Heart right ventricle (tissue), 16 donors: Measurements from ENCODE around the gene CA10. TPM values are rescaled to one million over a fixed set of nuclear protein-coding genes. Genes with fewer than 3 reads are reported as not detected.

ENCODE experiments used
- ATAC-seq, 8 donors: fragments of 200-7000 bp; cut with Tn5 transposase; one replicate each; pipeline ENCODE4 v1.9.1; 2020; ENCODE audit warnings: mild to moderate bottlenecking in 8 of 8, moderate library complexity in 8 of 8, moderate number of reproducible peaks in 1 of 8
- DNase-seq, 2 donors: peaks; one replicate each; pipeline ENCODE4 v3.0.0-alpha.2; 2020
- H3K27ac ChIP-seq, 10 donors: fragments of 200-600 bp; sonication (generic) in 2 of 10; one replicate each; pipeline versions ENCODE4 v1.5.0 to v1.8.0; 2020 to 2022; ENCODE audit warnings: mild to moderate bottlenecking in 3 of 10
- H3K27me3 ChIP-seq, 7 donors: fragments of 200-600 bp; one replicate each; pipeline ENCODE4 v1.8.0; 2021 to 2022; ENCODE audit warnings: mild to moderate bottlenecking in 2 of 7
- H3K36me3 ChIP-seq, 9 donors: fragments of 200-600 bp; sonication (generic) in 1 of 9; one replicate each; pipeline versions ENCODE4 v1.5.0 to v1.8.0; 2020 to 2022; ENCODE audit warnings: mild to moderate bottlenecking in 2 of 9
- H3K4me1 ChIP-seq, 9 donors: fragments of 200-600 bp; sonication (generic) in 1 of 9; one replicate each; pipeline versions ENCODE4 v1.5.0 to v1.8.0; 2020 to 2022; ENCODE audit warnings: mild to moderate bottlenecking in 4 of 9
- H3K4me3 ChIP-seq, 10 donors: fragments of 200-600 bp; sonication (generic) in 2 of 10; one replicate each; pipeline versions ENCODE4 v1.5.0 to v1.8.0; 2020 to 2022; ENCODE audit warnings: mild to moderate bottlenecking in 7 of 10, moderate library complexity in 2 of 10
- H3K9me3 ChIP-seq, 11 donors: fragments of 200-600 bp in 10 of 11; sonication (generic) in 2 of 11; one replicate each; pipeline versions ENCODE4 v1.5.0 to v1.8.0; 2013 to 2022; ENCODE audit warnings: mild to moderate bottlenecking in 2 of 11, control low read depth in 1 of 11, moderate library complexity in 1 of 11
- CTCF ChIP-seq, 9 donors: fragments of 200-600 bp; sonication (generic) in 2 of 9; IDR thresholded peaks; one replicate each; pipeline versions ENCODE4 v1.5.0 to v1.8.0; 2021 to 2022; ENCODE audit warnings: antibody characterized with exemption in 9 of 9, mild to moderate bottlenecking in 5 of 9, moderate library complexity in 1 of 9
- WGBS, 2 donors: extraction: QIAGEN DNeasy Blood & Tissue Kit; methylation state at CpG; one replicate each; pipeline ENCODE4 v1.1.7; 2013; ENCODE audit warnings: inconsistent platforms in 1 of 2; 5-methylcytosine and 5-hydroxymethylcytosine counted together
- intact Hi-C, 10 donors: fragments of 100-400 bp; cut with DNase I; formaldehyde crosslinking; loops; one replicate each; pipeline versions ENCODE4 v1.11.1 to v1.14.2; 2022
- polyA plus RNA-seq, 2 donors: library from polyadenylated mRNA; stranded (reverse); fragments of 200-250 nt; gene quantifications; one replicate each; pipeline ENCODE4 v1.2.3, GENCODE V29; 2013
- total RNA-seq, 10 donors: library from RNA; stranded (reverse); fragmentation: NEBNext Ultra II Directional in 3 of 10; extraction: Animal tissue kit (Norgen Biotek cat#: 25700) in 3 of 10; gene quantifications; one replicate each; pipeline versions ENCODE4 v1.2.1 to v1.2.4, GENCODE V29; 2021 to 2023
- donor health status: Arrhythmogenic right ventricular cardiomyopathy.
- donor health status: ischemic (EF 13 %, LVEDD 7.1; RV severe dilation, severe dysfunction).
- donor health status: healthy with polysubstance abuse.
- donor health status: DM: no; HTN: yes; CAD: no.
- donor health status: DM: no; HTN: no; CAD: no.
- donor health status: ischemic (EF 25% LVEDD 6.9; RV normal size, moderate dysfunction).
- donor health status: ischemic (EF 25% LVEDD 5.7; RV mildly dilated, moderate dysfunction).
- donor health status: healthy.
- donor health status: DM: yes; HTN: yes; CAD: no.
- donor health status: Ischemic cardiomyopathy.
- donor health status: ischemic (EF 35%, LVEDD 5.7; RV mildly dilated, moderate dysfunction).
- donor health status: nonischemic (EF 11% LVEDD 7.7; RV severe dilation, severe dysfunction).
- donor health status: DM: yes; HTN: yes; CAD: no.
- donor health status: PGD.
- donor health status: ischemic (EF 29% LVEDD 5.4; RV normal size, mild dysfunction).
- donor health status: nonischemic (EF 23%, LVEDD 6.1; RV moderate dilation, normal function).

CA10 gene
- total and polyA plus RNA-seq, 12 donors = not detected

- Histone ChIP-seq H3K4me3 (no peak overlapping the region), H3K27ac (no peak overlapping the region), H3K36me3 (no peaks in the 10 kb centered on the region), H3K27me3 (no peaks in the 10 kb centered on the region), H3K9me3 (peaks cover 0 to 3% (median 0%) of the 10 kb centered on the region in 11 donors), H3K4me1 (no peaks in the 10 kb centered on the region)
- DNase-seq (no peak), ATAC-seq (no peak)
- intact Hi-C loops = no loop called here
- WGBS, 2 donors = 83 to 87% methylated on average over 3 of the region's 3 CpGs
- TF ChIP-seq CTCF (IDR thresholded peaks at IDR 0.05) = no peak
Measured at GRCh38 chr17:51999654-52000053, 158.9 kb downstream of the CA10 start.

- no peak for TF ChIP-seq CTCF (IDR thresholded peaks at IDR 0.05)
- WGBS, 2 donors = 68 to 71% methylated on average over 2 of the region's 2 CpGs
- intact Hi-C loops = no loop called here
- ATAC-seq (no peak), DNase-seq (no peak)
- H3K27ac ChIP-seq = no peak overlapping the region
- H3K27me3 ChIP-seq = no peaks in the 10 kb centered on the region
- H3K4me3 ChIP-seq = no peak overlapping the region
- H3K4me1 ChIP-seq = no peaks in the 10 kb centered on the region
- H3K36me3 ChIP-seq = no peaks in the 10 kb centered on the region
- H3K9me3 ChIP-seq = peaks cover 0 to 3% (median 0%) of the 10 kb centered on the region in 11 donors
Measured at GRCh38 chr17:51997723-51998122, 160.8 kb downstream of the CA10 start.

- Histone ChIP-seq H3K4me3 (no peak overlapping the region), H3K9me3 (no peaks in the 10 kb centered on the region), H3K36me3 (no peaks in the 10 kb centered on the region), H3K27ac (no peak overlapping the region), H3K4me1 (no peaks in the 10 kb centered on the region), H3K27me3 (no peaks in the 10 kb centered on the region)
- intact Hi-C loops = no loop called here
- no peak for TF ChIP-seq CTCF (IDR thresholded peaks at IDR 0.05)
- no peak for DNase-seq
- no peak for ATAC-seq
Measured at GRCh38 chr17:51995797-51996403, 162.6 kb downstream of the CA10 start.

GRCh38 chr17:51992864-51993416, 165.6 kb downstream of the CA10 start:
- DNase-seq = no peak
- intact Hi-C loops = no loop called here
- Histone ChIP-seq H3K4me1 (no peaks in the 10 kb centered on the region), H3K4me3 (no peak overlapping the region), H3K27me3 (no peaks in the 10 kb centered on the region), H3K36me3 (no peaks in the 10 kb centered on the region), H3K9me3 (peaks cover 0 to 7% (median 0%) of the 10 kb centered on the region in 11 donors), H3K27ac (no peak overlapping the region)
- 76 to 78% methylated on average over 8 of the region's 8 CpGs for WGBS, 2 donors
- ATAC-seq = no peak
- TF ChIP-seq CTCF (IDR thresholded peaks at IDR 0.05) = no peak
